HepG2 (cell line): ENCODE measurements around the gene FLYWCH1. TPM values are rescaled to one million over a fixed set of nuclear protein-coding genes. Genes with fewer than 3 reads are reported as not detected.

ENCODE experiments used
- ARHGAP35 ChIP-seq: sonication (generic); formaldehyde crosslinking; IDR thresholded peaks from 2 replicates; pipeline ENCODE4 v1.9.0; 2022; ENCODE audit warnings: mild to moderate bottlenecking, inconsistent platforms, moderate library complexity, missing genetic modification reagents, borderline replicate concordance
- ATRX ChIP-seq: sonication (generic); formaldehyde crosslinking; IDR thresholded peaks from 2 replicates; pipeline ENCODE4 v1.4.0; 2020; ENCODE audit warnings: missing genetic modification reagents, borderline replicate concordance
- EEA1 ChIP-seq: sonication (generic); formaldehyde crosslinking; IDR thresholded peaks from 2 replicates; pipeline ENCODE4 v1.5.1; 2020; ENCODE audit warnings: mild to moderate bottlenecking, missing genetic modification reagents, borderline replicate concordance
- HNF4G ChIP-seq, 2 experiments: sonication (generic) in 1 of 2; formaldehyde crosslinking in 1 of 2; IDR thresholded peaks; 2 replicates each; pipeline versions ENCODE4 v1.4.0 to v1.6.1; 2011 to 2020; ENCODE audit warnings: borderline replicate concordance in 2 of 2, low read depth in 2 of 2, mild to moderate bottlenecking in 2 of 2, low read length in 1 of 2, missing genetic modification reagents in 1 of 2, moderate library complexity in 1 of 2
- HOXA3 ChIP-seq: sonication (generic); formaldehyde crosslinking; IDR thresholded peaks from 2 replicates; pipeline ENCODE4 v1.5.0; 2020; ENCODE audit warnings: missing genetic modification reagents
- KMT2A ChIP-seq: sonication (generic); formaldehyde crosslinking; IDR thresholded peaks from 2 replicates; pipeline ENCODE4 v1.4.0; 2020; ENCODE audit warnings: missing genetic modification reagents
- NFYB ChIP-seq: sonication (generic); formaldehyde crosslinking; IDR thresholded peaks from 2 replicates; pipeline ENCODE4 v1.4.0; 2020; ENCODE audit warnings: missing genetic modification reagents
- RFXAP ChIP-seq: sonication (generic); formaldehyde crosslinking; IDR thresholded peaks from 2 replicates; pipeline ENCODE4 v1.4.0; 2020; ENCODE audit warnings: missing genetic modification reagents, borderline replicate concordance
- SOX13 ChIP-seq, 3 experiments: fragments of 450-650 bp in 1 of 3; sonication (generic) in 1 of 3; formaldehyde crosslinking in 1 of 3; IDR thresholded peaks in 2 of 3; conservative IDR thresholded peaks in 1 of 3; 2 replicates each; pipeline versions ENCODE4 v1.5.0 to v1.6.1; 2016 to 2020; ENCODE audit warnings: antibody characterized with exemption in 1 of 3, mild to moderate bottlenecking in 1 of 3, missing compliant biosample characterization in 1 of 3, missing genetic modification reagents in 1 of 3, moderate library complexity in 1 of 3
- TBL1XR1 ChIP-seq: fragments of 150-350 bp; IDR thresholded peaks from 2 replicates; pipeline ENCODE4 v1.6.1; 2014; ENCODE audit warnings: borderline replicate concordance, low read length; ENCODE audit not compliant: partially characterized antibody
- TEAD2 ChIP-seq: sonication (generic); formaldehyde crosslinking; IDR thresholded peaks from 2 replicates; pipeline ENCODE4 v1.9.0; 2021; ENCODE audit warnings: missing genetic modification reagents
- THAP11 ChIP-seq: IDR thresholded peaks from 2 replicates; pipeline ENCODE4 v1.6.1; 2016; ENCODE audit warnings: missing biosample characterization, missing genetic modification reagents
- ZNF335 ChIP-seq: sonication (generic); formaldehyde crosslinking; IDR thresholded peaks from 2 replicates; pipeline ENCODE4 v1.4.0; 2020; ENCODE audit warnings: missing genetic modification reagents
- ZNF446 ChIP-seq: sonication (generic); formaldehyde crosslinking; IDR thresholded peaks from 2 replicates; pipeline ENCODE4 v1.5.0; 2020; ENCODE audit warnings: mild to moderate bottlenecking, missing genetic modification reagents
- ZNF460 ChIP-seq: sonication (generic); formaldehyde crosslinking; IDR thresholded peaks from 2 replicates; pipeline ENCODE4 v1.5.1; 2020; ENCODE audit warnings: missing genetic modification reagents, mild to moderate bottlenecking, borderline replicate concordance
- ZNF552 ChIP-seq: sonication (generic); formaldehyde crosslinking; IDR thresholded peaks from 2 replicates; pipeline ENCODE4 v1.9.0; 2022; ENCODE audit warnings: missing genetic modification reagents, mild to moderate bottlenecking, borderline replicate concordance
- ZNF570 ChIP-seq: sonication (generic); formaldehyde crosslinking; IDR thresholded peaks from 2 replicates; pipeline ENCODE4 v1.4.0; 2020; ENCODE audit warnings: mild to moderate bottlenecking, missing genetic modification reagents, borderline replicate concordance
- polyA plus RNA-seq, 8 experiments: library from polyadenylated mRNA; depleted of rRNA in 3 of 8; stranded (reverse) in 7 of 8; unstranded in 1 of 8; fragments of >200 nt; fragmentation: Illumina TruSeq in 4 of 8; extraction: Trizol in 4 of 8; gene quantifications; 2 replicates each; pipeline versions ENCODE4 v1.2.1 to v1.2.3, GENCODE V29; 2011 to 2016; ENCODE audit warnings: low read depth in 4 of 8, missing spikeins in 1 of 8, mixed read lengths in 1 of 8; ENCODE audit not compliant: insufficient read depth in 1 of 8
- total RNA-seq, 5 experiments: library from RNA; depleted of rRNA; stranded (reverse); fragments of >200 nt; fragmentation: Illumina TruSeq; extraction: Trizol; gene quantifications; 2 replicates each; pipeline ENCODE4 v1.2.3, GENCODE V29; 2016; ENCODE audit warnings: low read depth in 1 of 5
- TF ChIP-seq, protein P1 (sequence below): sonication (generic); formaldehyde crosslinking; IDR thresholded peaks from 2 replicates; pipeline ENCODE4 v1.4.0; 2020; ENCODE audit warnings: missing genetic modification reagents
- TF ChIP-seq, protein P2 (sequence below): IDR thresholded peaks from 2 replicates; pipeline ENCODE4 v1.6.1; 2012; ENCODE audit warnings: inconsistent platforms
- TF ChIP-seq, protein P3 (sequence below): sonication (generic); formaldehyde crosslinking; IDR thresholded peaks from 2 replicates; pipeline ENCODE4 v1.5.0; 2020; ENCODE audit warnings: missing genetic modification reagents
- TF ChIP-seq, protein P4 (sequence below): sonication (generic); formaldehyde crosslinking; conservative IDR thresholded peaks from 2 replicates; pipeline ENCODE4 v1.4.0; 2020; ENCODE audit warnings: missing genetic modification reagents

The FLYWCH1 gene
- total and polyA plus RNA-seq, 2 of the 13 experiments (the other 11 are each of a cell fraction or from before 2014, with no cell fraction given) = 7.3 to 12.4 TPM

DNA sequence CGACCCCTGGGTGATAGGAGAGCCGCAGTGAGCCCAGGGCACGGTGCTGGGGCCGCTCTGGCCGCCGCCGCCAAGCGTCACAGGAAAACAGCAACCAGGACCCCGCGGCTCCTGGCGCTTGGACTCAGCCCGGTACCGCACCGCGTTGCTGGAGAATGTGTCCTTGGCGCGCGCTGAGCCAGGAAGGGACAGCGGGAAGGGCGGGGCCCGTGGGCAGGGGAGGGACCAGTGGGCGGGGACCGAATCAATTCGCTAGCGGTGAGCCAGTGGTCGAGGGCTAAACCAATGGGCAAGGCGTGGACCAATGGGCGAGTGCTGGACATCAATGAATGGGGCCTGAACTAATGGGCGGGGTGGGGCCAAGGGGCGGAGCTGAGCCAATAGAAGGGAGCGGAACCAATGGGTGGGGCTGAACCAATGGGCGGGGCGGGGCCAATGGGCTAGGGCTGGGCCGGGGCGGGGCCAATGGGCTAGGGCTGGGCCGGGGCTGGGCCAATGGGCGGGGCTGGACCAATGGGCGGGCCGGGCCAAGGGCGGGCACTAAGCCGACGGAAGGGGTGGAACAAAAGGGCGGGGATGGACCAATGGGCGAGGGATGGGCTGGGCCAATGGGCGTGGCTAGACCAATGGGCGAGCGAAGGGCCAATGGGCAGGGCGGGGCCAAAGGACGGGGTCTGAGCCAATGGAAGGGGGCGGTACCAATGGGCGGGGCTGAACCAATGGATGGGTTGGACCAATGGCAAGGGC is 6.3 kb upstream of the FLYWCH1 start (continued):
- TF ChIP-seq, protein P1, sequence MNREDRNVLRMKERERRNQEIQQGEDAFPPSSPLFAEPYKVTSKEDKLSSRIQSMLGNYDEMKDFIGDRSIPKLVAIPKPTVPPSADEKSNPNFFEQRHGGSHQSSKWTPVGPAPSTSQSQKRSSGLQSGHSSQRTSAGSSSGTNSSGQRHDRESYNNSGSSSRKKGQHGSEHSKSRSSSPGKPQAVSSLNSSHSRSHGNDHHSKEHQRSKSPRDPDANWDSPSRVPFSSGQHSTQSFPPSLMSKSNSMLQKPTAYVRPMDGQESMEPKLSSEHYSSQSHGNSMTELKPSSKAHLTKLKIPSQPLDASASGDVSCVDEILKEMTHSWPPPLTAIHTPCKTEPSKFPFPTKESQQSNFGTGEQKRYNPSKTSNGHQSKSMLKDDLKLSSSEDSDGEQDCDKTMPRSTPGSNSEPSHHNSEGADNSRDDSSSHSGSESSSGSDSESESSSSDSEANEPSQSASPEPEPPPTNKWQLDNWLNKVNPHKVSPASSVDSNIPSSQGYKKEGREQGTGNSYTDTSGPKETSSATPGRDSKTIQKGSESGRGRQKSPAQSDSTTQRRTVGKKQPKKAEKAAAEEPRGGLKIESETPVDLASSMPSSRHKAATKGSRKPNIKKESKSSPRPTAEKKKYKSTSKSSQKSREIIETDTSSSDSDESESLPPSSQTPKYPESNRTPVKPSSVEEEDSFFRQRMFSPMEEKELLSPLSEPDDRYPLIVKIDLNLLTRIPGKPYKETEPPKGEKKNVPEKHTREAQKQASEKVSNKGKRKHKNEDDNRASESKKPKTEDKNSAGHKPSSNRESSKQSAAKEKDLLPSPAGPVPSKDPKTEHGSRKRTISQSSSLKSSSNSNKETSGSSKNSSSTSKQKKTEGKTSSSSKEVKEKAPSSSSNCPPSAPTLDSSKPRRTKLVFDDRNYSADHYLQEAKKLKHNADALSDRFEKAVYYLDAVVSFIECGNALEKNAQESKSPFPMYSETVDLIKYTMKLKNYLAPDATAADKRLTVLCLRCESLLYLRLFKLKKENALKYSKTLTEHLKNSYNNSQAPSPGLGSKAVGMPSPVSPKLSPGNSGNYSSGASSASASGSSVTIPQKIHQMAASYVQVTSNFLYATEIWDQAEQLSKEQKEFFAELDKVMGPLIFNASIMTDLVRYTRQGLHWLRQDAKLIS (CRISPR knock-in tag) = 0 out of 2 replicates have a peak, but pooled peaks have one; percentile 44
- TF ChIP-seq ZNF335 (CRISPR knock-in tag) = no peak; the same call in 1 of the 2 replicates
- TF ChIP-seq, protein P2, sequence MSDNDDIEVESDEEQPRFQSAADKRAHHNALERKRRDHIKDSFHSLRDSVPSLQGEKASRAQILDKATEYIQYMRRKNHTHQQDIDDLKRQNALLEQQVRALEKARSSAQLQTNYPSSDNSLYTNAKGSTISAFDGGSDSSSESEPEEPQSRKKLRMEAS = peak; percentile 82
- TF ChIP-seq, protein P3, sequence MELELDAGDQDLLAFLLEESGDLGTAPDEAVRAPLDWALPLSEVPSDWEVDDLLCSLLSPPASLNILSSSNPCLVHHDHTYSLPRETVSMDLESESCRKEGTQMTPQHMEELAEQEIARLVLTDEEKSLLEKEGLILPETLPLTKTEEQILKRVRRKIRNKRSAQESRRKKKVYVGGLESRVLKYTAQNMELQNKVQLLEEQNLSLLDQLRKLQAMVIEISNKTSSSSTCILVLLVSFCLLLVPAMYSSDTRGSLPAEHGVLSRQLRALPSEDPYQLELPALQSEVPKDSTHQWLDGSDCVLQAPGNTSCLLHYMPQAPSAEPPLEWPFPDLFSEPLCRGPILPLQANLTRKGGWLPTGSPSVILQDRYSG (CRISPR knock-in tag) = 0 out of 2 replicates have a peak, but pooled peaks have one; percentile 39
- no peak for TF ChIP-seq ATRX (CRISPR knock-in tag)
- TF ChIP-seq TEAD2 = no peak
- TF ChIP-seq HOXA3 (CRISPR knock-in tag) = peak; percentile 75
- TF ChIP-seq HNF4G (IDR thresholded peaks at IDR 0.05; ENCODE audit: borderline replicate concordance, low read depth, low read length) = no peak
- peak; percentile 61; the same call in 1 of the 2 replicates for TF ChIP-seq HNF4G (CRISPR knock-in tag; IDR thresholded peaks at IDR 0.05; ENCODE audit: borderline replicate concordance, low read depth)
- peak; percentile 68 for TF ChIP-seq THAP11 (CRISPR knock-in tag)
- TF ChIP-seq ARHGAP35 (CRISPR knock-in tag) = peak; percentile 77; the same call in 1 of the 2 replicates
- TF ChIP-seq RFXAP = 0 out of 2 replicates have a peak, but pooled peaks have one; percentile 50
- TF ChIP-seq ZNF570 = no peak
- no peak for TF ChIP-seq ZNF552 (CRISPR knock-in tag)
- no peak for TF ChIP-seq ZNF460 (CRISPR knock-in tag)
- TF ChIP-seq NFYB (CRISPR knock-in tag) = peak; percentile 76
- TF ChIP-seq, protein P4, sequence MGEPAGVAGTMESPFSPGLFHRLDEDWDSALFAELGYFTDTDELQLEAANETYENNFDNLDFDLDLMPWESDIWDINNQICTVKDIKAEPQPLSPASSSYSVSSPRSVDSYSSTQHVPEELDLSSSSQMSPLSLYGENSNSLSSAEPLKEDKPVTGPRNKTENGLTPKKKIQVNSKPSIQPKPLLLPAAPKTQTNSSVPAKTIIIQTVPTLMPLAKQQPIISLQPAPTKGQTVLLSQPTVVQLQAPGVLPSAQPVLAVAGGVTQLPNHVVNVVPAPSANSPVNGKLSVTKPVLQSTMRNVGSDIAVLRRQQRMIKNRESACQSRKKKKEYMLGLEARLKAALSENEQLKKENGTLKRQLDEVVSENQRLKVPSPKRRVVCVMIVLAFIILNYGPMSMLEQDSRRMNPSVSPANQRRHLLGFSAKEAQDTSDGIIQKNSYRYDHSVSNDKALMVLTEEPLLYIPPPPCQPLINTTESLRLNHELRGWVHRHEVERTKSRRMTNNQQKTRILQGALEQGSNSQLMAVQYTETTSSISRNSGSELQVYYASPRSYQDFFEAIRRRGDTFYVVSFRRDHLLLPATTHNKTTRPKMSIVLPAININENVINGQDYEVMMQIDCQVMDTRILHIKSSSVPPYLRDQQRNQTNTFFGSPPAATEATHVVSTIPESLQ (CRISPR knock-in tag) = no peak
- TF ChIP-seq ZNF446 (CRISPR knock-in tag) = no peak; the same call in 1 of the 2 replicates
- TF ChIP-seq SOX13 (IDR thresholded peaks at IDR 0.05) = peak; percentile 64; the same call in 1 of the 2 replicates
- TF ChIP-seq SOX13 (CRISPR knock-in tag; conservative IDR thresholded peaks at IDR 0.05 in 1 of 2, IDR thresholded peaks at IDR 0.05 in 1 of 2) = 0 out of 4 replicates have a peak, but pooled peaks of 1 of the 2 experiments have one; percentile 25
- peak; percentile 56 for TF ChIP-seq TBL1XR1
- no peak for TF ChIP-seq KMT2A (CRISPR knock-in tag)
- 0 out of 2 replicates have a peak, but pooled peaks have one; percentile 58 for TF ChIP-seq EEA1 (CRISPR knock-in tag)
